Measurements from ENCODE around the gene CD226.

DNA sequence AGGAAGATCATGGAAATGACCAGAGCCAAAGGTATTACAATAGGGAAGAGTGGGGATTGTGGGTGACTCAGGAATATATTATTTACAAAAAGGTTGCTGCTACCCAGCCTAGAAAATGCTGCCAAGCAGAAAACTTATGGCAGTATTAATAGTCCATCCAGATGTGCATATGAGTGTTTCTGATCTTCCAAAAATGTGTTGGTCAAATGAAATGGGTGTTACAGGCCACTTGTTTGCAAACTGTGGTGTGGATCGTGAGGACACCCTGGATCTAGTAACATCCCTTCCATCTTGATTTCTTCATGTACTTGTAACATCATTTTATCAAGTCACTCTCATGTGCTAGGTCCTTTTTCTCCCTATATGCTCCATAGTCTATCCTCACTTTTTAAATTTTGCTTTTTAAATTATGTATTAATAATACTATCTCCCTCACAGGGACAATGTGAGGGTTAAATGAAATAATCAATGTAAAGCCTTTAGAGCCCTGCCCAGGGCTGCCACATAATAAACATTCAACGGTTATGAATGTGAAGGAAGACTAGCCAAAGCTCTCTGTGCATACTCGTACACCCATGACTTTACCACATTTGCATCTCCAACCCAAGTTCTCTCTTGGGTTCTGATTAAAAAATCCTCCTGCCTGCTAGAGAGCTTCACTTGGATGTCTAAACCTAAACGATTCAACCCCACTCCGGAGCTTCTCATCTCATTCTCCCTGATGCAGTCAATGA, 18.5 kb downstream of the CD226 start:
- TF ChIP-seq, protein P1, sequence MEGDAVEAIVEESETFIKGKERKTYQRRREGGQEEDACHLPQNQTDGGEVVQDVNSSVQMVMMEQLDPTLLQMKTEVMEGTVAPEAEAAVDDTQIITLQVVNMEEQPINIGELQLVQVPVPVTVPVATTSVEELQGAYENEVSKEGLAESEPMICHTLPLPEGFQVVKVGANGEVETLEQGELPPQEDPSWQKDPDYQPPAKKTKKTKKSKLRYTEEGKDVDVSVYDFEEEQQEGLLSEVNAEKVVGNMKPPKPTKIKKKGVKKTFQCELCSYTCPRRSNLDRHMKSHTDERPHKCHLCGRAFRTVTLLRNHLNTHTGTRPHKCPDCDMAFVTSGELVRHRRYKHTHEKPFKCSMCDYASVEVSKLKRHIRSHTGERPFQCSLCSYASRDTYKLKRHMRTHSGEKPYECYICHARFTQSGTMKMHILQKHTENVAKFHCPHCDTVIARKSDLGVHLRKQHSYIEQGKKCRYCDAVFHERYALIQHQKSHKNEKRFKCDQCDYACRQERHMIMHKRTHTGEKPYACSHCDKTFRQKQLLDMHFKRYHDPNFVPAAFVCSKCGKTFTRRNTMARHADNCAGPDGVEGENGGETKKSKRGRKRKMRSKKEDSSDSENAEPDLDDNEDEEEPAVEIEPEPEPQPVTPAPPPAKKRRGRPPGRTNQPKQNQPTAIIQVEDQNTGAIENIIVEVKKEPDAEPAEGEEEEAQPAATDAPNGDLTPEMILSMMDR (IDR thresholded peaks at IDR 0.05; ENCODE audit: low read depth, low read length), result no peak
- no peak for TF ChIP-seq EZH2phosphoT487 (IDR thresholded peaks at IDR 0.05; ENCODE audit: low read depth)

Measured in OCI-LY3 (cell line).